CD8-positive, alpha-beta memory T cell (primary cell): ENCODE data around the gene ESR2. TPM values are rescaled to one million over a fixed set of nuclear protein-coding genes. Genes with fewer than 3 reads are reported as not detected.

Source experiments
- CTCF ChIA-PET: fragments of 350-600 bp; sonication (Branson Sonifier 250); formaldehyde crosslinking; loops from one replicate; lab custom pipeline; 2021; ENCODE audit warnings: antibody characterized with exemption; lab: Charles Lee
- POLR2A ChIA-PET: fragments of 350-600 bp; sonication (Branson Sonifier 250); formaldehyde crosslinking; loops from one replicate; lab custom pipeline; 2021; ENCODE audit warnings: antibody characterized with exemption; lab: Charles Lee
- DNase-seq, 5 donors: peaks; one replicate each; pipeline versions ENCODE4 v3.0.0 to v3.0.0-alpha.2; 2020 to 2022; ENCODE audit warnings: mixed read lengths in 1 of 5
- H3K27ac ChIP-seq: one replicate; pipeline ENCODE4 v1.7.0; 2013; ENCODE audit warnings: low read depth, mild to moderate bottlenecking, low read length, moderate library complexity
- H3K27me3 ChIP-seq: 2 replicates; pipeline ENCODE4 v1.7.0; 2013; ENCODE audit warnings: low read length, mild to moderate bottlenecking; ENCODE audit not compliant: insufficient read depth, poor library complexity, severe bottlenecking
- H3K36me3 ChIP-seq: 2 replicates; pipeline ENCODE4 v1.7.0; 2013; ENCODE audit warnings: mild to moderate bottlenecking, low read length, moderate library complexity; ENCODE audit not compliant: insufficient read depth
- H3K4me1 ChIP-seq: 2 replicates; pipeline ENCODE4 v1.7.0; 2013; ENCODE audit warnings: mild to moderate bottlenecking, low read length, moderate library complexity; ENCODE audit not compliant: insufficient read depth
- H3K4me3 ChIP-seq: 2 replicates; pipeline ENCODE4 v1.7.0; 2013; ENCODE audit warnings: mild to moderate bottlenecking, low read length
- H3K9me3 ChIP-seq: 2 replicates; pipeline ENCODE4 v1.7.0; 2013; ENCODE audit warnings: mild to moderate bottlenecking, low read length
- H3K27ac Mint-ChIP-seq, 8 donors: one replicate each; pipeline ENCODE4 v1.8.0; 2020 to 2021; ENCODE audit warnings: mixed read lengths in 8 of 8, mild to moderate bottlenecking in 6 of 8, inconsistent platforms in 3 of 8, moderate library complexity in 3 of 8
- H3K27me3 Mint-ChIP-seq, 2 donors: one replicate each; pipeline ENCODE4 v1.8.0; 2020 to 2021; ENCODE audit warnings: mixed read lengths in 2 of 2, mild to moderate bottlenecking in 1 of 2, moderate library complexity in 1 of 2
- H3K36me3 Mint-ChIP-seq, 3 donors: one replicate each; pipeline ENCODE4 v1.8.0; 2020 to 2021; ENCODE audit warnings: mixed read lengths in 3 of 3, inconsistent platforms in 1 of 3, mild to moderate bottlenecking in 1 of 3
- H3K4me1 Mint-ChIP-seq, 3 donors: one replicate each; pipeline ENCODE4 v1.8.0; 2020 to 2021; ENCODE audit warnings: mixed read lengths in 3 of 3, inconsistent platforms in 1 of 3, mild to moderate bottlenecking in 1 of 3
- H3K4me3 Mint-ChIP-seq, 7 donors: one replicate each; pipeline ENCODE4 v1.8.0; 2020 to 2021; ENCODE audit warnings: mixed read lengths in 7 of 7, mild to moderate bottlenecking in 6 of 7, moderate library complexity in 4 of 7, inconsistent platforms in 2 of 7
- H3K9me3 Mint-ChIP-seq, 5 donors: one replicate each; pipeline ENCODE4 v1.8.0; 2020 to 2022; ENCODE audit warnings: mixed read lengths in 5 of 5, mild to moderate bottlenecking in 3 of 5, moderate library complexity in 2 of 5, inconsistent platforms in 1 of 5
- polyA plus RNA-seq: library from polyadenylated mRNA; unstranded; fragments of 300-500 nt; fragmentation: Illumina TruSeq; gene quantifications from one replicate; pipeline ENCODE4 v1.2.3, GENCODE V29; 2021
- total RNA-seq, 2 experiments: library from RNA; stranded (reverse); gene quantifications; one replicate each; pipeline ENCODE4 v1.2.3, GENCODE V29; 2021

ESR2 gene
- total and polyA plus RNA-seq, 3 experiments from 2014 or later = 0.31 to 0.93 (median 0.74) TPM

GRCh38 chr14:64062381-64063115 lies 231.6 kb downstream of the ESR2 start:
- Histone ChIP-seq H3K27me3 (no peaks in the 10 kb centered on the region), H3K4me1 (no peaks in the 10 kb centered on the region), H3K4me3 (no peak overlapping the region), H3K27ac (no peak overlapping the region), H3K9me3 (no peaks in the 10 kb centered on the region), H3K36me3 (peaks cover 20% of the 10 kb centered on the region)
- DNase-seq = no peak
- peaks cover 12 to 85% (median 28%) of the 10 kb centered on the region in 3 donors for H3K36me3 Mint-ChIP-seq
- H3K27me3 Mint-ChIP-seq = no peaks in the 10 kb centered on the region
- POLR2A ChIA-PET = no interaction called here
- peaks cover 9 to 18% (median 15%) of the 10 kb centered on the region in 3 donors for H3K4me1 Mint-ChIP-seq
- CTCF ChIA-PET = no interaction called here
- H3K9me3 Mint-ChIP-seq = no peaks in the 10 kb centered on the region
- no peak overlapping the region for H3K27ac Mint-ChIP-seq
- no peak overlapping the region for H3K4me3 Mint-ChIP-seq

GRCh38 chr14:64061706-64062105 lies 232.5 kb downstream of the ESR2 start:
- POLR2A ChIA-PET = no interaction called here
- no peak overlapping the region for H3K27ac Mint-ChIP-seq
- H3K27me3 Mint-ChIP-seq = no peaks in the 10 kb centered on the region
- H3K27me3 ChIP-seq = no peaks in the 10 kb centered on the region
- H3K36me3 ChIP-seq = peaks cover 20% of the 10 kb centered on the region
- no peak for DNase-seq
- H3K9me3 Mint-ChIP-seq = no peaks in the 10 kb centered on the region
- peaks cover 12 to 84% (median 29%) of the 10 kb centered on the region in 3 donors for H3K36me3 Mint-ChIP-seq
- peaks cover 12 to 25% (median 15%) of the 10 kb centered on the region in 3 donors for H3K4me1 Mint-ChIP-seq
- no peak overlapping the region for H3K27ac ChIP-seq
- no peaks in the 10 kb centered on the region for H3K4me1 ChIP-seq
- no peak overlapping the region for H3K4me3 ChIP-seq
- CTCF ChIA-PET = no interaction called here
- H3K9me3 ChIP-seq = no peaks in the 10 kb centered on the region
- H3K4me3 Mint-ChIP-seq = no peak overlapping the region

GRCh38 chr14:64061115-64061514 lies 233.1 kb downstream of the ESR2 start:
- CTCF ChIA-PET = no interaction called here
- Mint-ChIP-seq H3K27me3 (no peaks in the 10 kb centered on the region), H3K9me3 (no peaks in the 10 kb centered on the region), H3K4me3 (no peak overlapping the region), H3K4me1 (peaks cover 12 to 25% (median 15%) of the 10 kb centered on the region in 3 donors), H3K36me3 (peaks cover 12 to 82% (median 27%) of the 10 kb centered on the region in 3 donors), H3K27ac (peak overlapping the region in 2 of 8 donors; percentile 61 to 79)
- no peak for DNase-seq
- H3K4me3 ChIP-seq = no peak overlapping the region
- peaks cover 20% of the 10 kb centered on the region for H3K36me3 ChIP-seq
- POLR2A ChIA-PET = no interaction called here
- H3K27ac ChIP-seq = no peak overlapping the region
- no peaks in the 10 kb centered on the region for H3K27me3 ChIP-seq
- no peaks in the 10 kb centered on the region for H3K4me1 ChIP-seq
- no peaks in the 10 kb centered on the region for H3K9me3 ChIP-seq

- H3K9me3 Mint-ChIP-seq = no peaks in the 10 kb centered on the region
- peaks cover 23% of the 10 kb centered on the region for H3K36me3 ChIP-seq
- peak overlapping the region in 2 of 8 donors; percentile 38 to 79 for H3K27ac Mint-ChIP-seq
- peaks cover 12 to 84% (median 27%) of the 10 kb centered on the region in 3 donors for H3K36me3 Mint-ChIP-seq
- peak overlapping the region in 1 of 7 donors; percentile 65 for H3K4me3 Mint-ChIP-seq
- no peaks in the 10 kb centered on the region for H3K4me1 ChIP-seq
- ChIA-PET CTCF (no interaction called here), POLR2A (no interaction called here)
- H3K4me3 ChIP-seq = no peak overlapping the region
- no peaks in the 10 kb centered on the region for H3K27me3 ChIP-seq
- no peaks in the 10 kb centered on the region for H3K27me3 Mint-ChIP-seq
- H3K9me3 ChIP-seq = no peaks in the 10 kb centered on the region
- H3K4me1 Mint-ChIP-seq = peaks cover 12 to 25% (median 15%) of the 10 kb centered on the region in 3 donors
- H3K27ac ChIP-seq = no peak overlapping the region
- DNase-seq = no peak
Observed at GRCh38 chr14:64060648-64061096, 233.5 kb downstream of the ESR2 start.

- H3K4me1 Mint-ChIP-seq = peaks cover 12 to 25% (median 15%) of the 10 kb centered on the region in 3 donors
- Histone ChIP-seq H3K27me3 (no peaks in the 10 kb centered on the region), H3K27ac (no peak overlapping the region), H3K9me3 (no peaks in the 10 kb centered on the region), H3K4me3 (no peak overlapping the region), H3K36me3 (peaks cover 23% of the 10 kb centered on the region), H3K4me1 (no peaks in the 10 kb centered on the region)
- peaks cover 12 to 80% (median 24%) of the 10 kb centered on the region in 3 donors for H3K36me3 Mint-ChIP-seq
- H3K27ac Mint-ChIP-seq = peak overlapping the region in 2 of 8 donors; percentile 38 to 48
- no peaks in the 10 kb centered on the region for H3K9me3 Mint-ChIP-seq
- no peak overlapping the region for H3K4me3 Mint-ChIP-seq
- DNase-seq = no peak
- ChIA-PET POLR2A (no interaction called here), CTCF (no interaction called here)
- no peaks in the 10 kb centered on the region for H3K27me3 Mint-ChIP-seq
Observed at GRCh38 chr14:64060199-64060545, 234.0 kb downstream of the ESR2 start.

- Mint-ChIP-seq H3K27me3 (no peaks in the 10 kb centered on the region), H3K27ac (peak overlapping the region in 3 of 8 donors; percentile 17 to 64 (median 38)), H3K9me3 (no peaks in the 10 kb centered on the region), H3K4me1 (peaks cover 12 to 26% (median 15%) of the 10 kb centered on the region in 3 donors), H3K4me3 (no peak overlapping the region), H3K36me3 (peaks cover 12 to 79% (median 26%) of the 10 kb centered on the region in 3 donors)
- Histone ChIP-seq H3K9me3 (no peaks in the 10 kb centered on the region), H3K36me3 (peaks cover 23% of the 10 kb centered on the region), H3K4me1 (no peaks in the 10 kb centered on the region), H3K27me3 (no peaks in the 10 kb centered on the region), H3K4me3 (no peak overlapping the region), H3K27ac (no peak overlapping the region)
- ChIA-PET POLR2A (no interaction called here), CTCF (no interaction called here)
- no peak for DNase-seq
Observed at GRCh38 chr14:64059454-64060198, 234.5 kb downstream of the ESR2 start.

- Histone ChIP-seq H3K4me3 (no peak overlapping the region), H3K36me3 (peaks cover 6% of the 10 kb centered on the region), H3K27me3 (no peaks in the 10 kb centered on the region), H3K4me1 (no peaks in the 10 kb centered on the region), H3K27ac (no peak overlapping the region), H3K9me3 (no peaks in the 10 kb centered on the region)
- ChIA-PET CTCF (no interaction called here), POLR2A (no interaction called here)
- no peaks in the 10 kb centered on the region for H3K27me3 Mint-ChIP-seq
- H3K27ac Mint-ChIP-seq = peak overlapping the region in 2 of 8 donors; percentile 17 to 61
- H3K4me1 Mint-ChIP-seq = peaks cover 11 to 18% (median 12%) of the 10 kb centered on the region in 3 donors
- DNase-seq = no peak
- H3K9me3 Mint-ChIP-seq = no peaks in the 10 kb centered on the region
- no peak overlapping the region for H3K4me3 Mint-ChIP-seq
- H3K36me3 Mint-ChIP-seq = peaks cover 7 to 75% (median 39%) of the 10 kb centered on the region in 3 donors
Observed at GRCh38 chr14:64053694-64054669, 240.2 kb downstream of the ESR2 start.
